Left renal cortex interstitium (tissue), 4 donors: ENCODE results near the gene SEMA5B. TPM values are rescaled to one million over a fixed set of nuclear protein-coding genes. Genes with fewer than 3 reads are reported as not detected.

Experiments
- DNase-seq, 4 donors: peaks; one replicate each; pipeline ENCODE4 v3.0.0-alpha.2; 2013; ENCODE audit warnings: low read depth in 4 of 4, low spot score in 2 of 4, missing footprints in 1 of 4
- polyA plus RNA-seq, 4 donors: library from polyadenylated mRNA; unstranded; fragments of 120-200 nt; gene quantifications; one replicate each; pipeline ENCODE4 v1.2.1, GENCODE V29; 2013; ENCODE audit not compliant: insufficient read length in 4 of 4

The SEMA5B gene
- polyA plus RNA-seq, 4 donors = 22.3 to 30.1 (median 25.6) TPM

DNA sequence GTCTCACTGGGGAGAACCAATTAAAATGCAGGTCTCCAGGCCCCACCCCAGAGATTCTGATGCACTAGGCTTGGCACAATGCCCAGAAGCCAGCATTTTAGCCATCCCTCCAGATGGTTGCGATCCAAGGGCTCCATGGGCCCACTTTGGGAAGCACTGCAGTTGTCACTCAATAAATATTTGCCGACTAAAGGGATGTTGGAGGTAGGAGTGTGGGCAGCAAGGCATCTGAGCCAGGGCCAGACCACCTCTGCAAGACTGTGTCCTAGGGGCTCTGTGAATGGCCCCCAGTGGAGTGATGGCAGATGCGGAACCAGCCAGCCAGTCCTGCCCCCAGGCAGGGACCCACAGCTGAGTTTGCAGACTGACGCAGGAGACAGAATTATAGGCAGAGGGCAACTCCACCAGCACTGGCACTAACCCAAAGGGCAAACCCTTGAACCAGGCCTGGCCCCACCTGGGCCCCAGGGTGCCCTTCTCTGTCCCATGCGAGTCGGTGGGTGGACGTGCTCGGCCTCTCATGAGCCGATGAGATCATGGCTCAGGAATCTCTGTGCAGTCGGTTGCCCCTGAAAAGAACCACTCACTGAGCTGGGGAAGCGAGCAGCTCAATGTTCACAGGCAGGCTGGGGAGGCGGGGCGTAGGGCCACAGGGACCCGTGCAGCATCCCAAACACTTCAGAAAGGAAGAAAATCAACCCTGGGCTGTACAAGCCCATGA, 49.7 kb downstream of the SEMA5B start:
- DNase-seq = no peak

DNA sequence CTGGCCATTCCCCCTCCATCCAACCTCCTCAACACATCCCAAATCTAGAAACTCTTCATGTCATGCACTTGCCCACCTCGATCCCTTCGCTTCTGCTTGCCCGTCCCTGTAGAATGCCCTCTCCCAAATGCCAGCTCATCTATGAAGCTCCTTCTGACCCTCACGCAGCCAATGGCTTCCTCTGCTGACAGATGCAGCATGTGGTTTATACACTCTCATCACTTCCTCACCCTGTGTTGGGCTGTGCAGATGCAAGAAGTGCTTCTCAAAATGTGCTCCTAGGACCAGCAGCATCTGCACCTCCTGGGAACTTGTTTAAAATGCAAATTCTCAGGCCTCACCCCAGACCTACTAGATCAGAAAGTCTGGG, 51.7 kb downstream of the SEMA5B start:
- no peak for DNase-seq

DNA sequence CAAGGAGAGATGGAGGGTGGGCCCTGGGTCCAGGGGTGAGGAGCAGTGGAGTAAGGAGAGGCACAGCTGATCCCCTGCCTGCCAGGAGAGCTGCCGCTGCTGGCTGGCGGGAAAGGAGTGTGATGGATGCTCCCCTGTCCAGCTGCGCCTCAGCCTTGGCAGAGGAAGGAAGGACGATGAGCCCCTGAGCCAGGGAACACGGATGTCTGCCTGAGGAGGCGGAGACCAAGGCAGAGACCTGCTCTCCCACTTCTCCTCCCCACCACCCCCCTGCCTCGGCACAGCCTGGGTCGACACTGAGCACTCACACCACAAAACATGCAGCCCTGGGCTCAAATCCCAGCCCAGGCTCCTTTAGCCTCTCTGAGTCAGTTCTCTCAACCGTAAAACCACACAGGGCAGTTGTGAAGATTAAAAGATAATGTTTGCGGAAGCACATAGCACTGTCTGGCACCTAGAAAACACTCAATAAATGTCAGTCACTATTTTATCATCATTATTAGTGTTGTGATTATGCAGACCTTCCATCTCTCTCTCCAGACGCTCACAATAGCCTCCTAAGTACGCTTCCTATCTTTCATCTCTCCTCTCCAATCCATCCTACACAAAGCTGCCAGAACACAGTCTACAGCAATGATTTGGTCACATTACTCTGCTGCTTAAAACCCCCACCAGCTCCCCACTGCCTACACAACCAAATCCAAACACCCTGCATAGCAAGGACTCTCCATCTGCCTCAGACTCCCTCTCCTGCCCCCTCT, 52.2 kb downstream of the SEMA5B start:
- no peak for DNase-seq

DNA sequence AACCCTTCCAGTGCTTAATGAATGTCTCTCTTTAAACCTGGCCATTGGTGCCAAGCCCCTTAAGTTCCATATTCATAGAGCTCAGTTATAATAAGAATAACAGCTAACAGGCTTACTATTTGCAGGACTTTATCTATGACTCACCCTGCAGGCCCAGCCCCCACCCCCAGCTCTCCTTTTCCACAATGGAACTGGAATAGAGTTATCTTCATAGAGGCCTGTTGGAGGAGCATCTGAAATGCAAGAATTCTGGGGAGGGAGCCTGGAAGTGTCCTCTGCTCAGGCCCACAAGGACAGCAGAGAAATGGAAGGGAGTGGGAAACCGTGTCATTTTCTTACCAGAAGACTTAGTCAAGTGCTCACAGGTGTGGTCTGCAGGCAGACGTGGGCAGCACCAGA, 52.8 kb downstream of the SEMA5B start:
- no peak for DNase-seq

DNA sequence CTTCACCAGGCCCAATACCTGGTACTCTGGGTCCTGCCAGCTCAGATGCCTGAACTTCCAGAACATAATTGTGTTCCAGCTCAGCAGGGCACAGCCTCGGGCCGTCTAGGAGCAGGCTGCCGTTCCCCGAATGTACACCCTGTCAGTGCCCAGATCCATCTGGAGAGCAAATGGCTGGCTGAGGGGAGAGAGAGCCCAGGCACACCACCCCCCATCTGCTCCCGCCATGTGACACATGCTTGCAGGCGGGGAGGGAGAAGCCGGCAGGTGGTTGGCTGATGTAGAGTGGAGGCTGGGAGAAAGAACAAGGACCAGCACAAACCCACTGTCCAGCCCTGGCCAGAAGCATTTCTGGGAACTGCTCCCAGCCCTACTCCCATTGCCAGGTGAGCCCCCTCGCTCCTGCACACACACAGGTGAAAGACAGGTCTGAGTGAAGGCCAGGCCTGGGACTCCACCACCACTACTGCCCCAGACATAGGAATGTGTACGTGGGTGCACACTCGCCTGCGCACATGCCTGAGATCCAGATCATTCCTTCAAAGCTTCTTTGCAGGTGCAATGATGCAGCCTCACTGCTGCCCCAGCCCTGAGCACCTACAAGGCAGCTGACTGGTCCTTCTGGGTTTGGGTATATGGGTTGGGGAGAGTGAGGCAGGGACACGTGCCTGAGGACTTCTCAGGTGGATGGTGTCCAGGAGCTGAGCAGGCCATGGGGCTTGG, 53.5 kb downstream of the SEMA5B start:
- no peak for DNase-seq

DNA sequence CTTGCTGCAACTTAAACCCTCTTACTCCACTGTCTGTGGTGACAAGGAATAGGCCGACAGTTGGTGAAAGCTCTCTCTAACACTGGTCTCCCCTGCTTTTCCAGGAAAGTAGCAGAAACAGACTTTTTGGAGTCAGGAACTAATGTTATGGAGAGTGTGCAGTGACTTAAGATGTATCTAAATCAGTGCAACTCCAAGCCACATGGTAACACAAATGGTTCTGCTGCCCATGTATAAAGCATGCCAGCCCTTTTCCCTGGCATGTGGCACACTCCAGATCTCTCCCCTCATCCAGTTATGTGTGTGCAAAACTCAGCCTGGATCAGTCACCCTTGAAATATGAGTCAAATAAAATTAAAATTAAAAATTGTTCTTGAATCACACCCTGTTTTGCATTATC, 55.4 kb downstream of the SEMA5B start:
- DNase-seq = no peak

DNA sequence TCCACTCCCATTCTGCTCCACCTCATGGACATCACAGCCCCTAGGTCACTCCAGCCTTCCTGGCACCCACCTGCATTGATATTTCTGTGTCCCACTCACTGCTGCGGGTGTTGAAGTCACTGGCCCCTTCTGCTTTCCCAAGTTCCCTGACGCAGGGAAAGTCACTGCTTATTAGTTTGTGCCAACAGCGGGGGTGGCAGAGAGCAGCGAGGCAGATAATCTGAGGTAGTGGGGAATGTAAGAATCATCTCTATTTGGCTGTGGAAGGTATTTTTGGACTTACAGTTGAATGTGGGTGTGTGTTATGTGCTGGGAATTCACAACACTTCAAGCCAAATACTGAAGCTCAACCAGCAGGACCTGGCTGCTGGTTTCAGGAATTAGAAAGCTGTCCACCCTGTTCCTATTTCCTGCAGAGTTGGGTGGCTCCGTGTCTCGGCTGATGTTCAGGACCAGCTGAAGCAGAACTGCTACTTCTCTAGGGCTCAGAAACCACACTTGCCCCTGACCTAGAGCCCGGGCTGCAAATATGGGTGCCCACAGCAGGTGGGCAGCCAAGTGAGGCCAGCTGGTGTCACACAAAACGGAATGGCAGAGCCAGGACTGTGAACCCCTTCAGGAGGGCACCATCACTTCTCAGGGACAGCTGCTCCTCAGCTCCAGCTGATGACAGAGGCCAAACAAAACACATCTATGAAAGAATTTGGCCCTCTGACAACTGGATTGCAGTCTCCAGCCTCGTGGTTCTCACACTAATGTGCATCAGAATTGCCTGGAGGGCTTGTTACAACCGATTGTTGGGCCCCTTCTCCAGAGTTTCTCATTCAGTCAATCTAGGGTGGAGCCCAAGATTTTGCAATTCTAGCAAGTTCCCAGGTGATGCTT, 57.7 kb downstream of the SEMA5B start:
- DNase-seq = no peak

DNA sequence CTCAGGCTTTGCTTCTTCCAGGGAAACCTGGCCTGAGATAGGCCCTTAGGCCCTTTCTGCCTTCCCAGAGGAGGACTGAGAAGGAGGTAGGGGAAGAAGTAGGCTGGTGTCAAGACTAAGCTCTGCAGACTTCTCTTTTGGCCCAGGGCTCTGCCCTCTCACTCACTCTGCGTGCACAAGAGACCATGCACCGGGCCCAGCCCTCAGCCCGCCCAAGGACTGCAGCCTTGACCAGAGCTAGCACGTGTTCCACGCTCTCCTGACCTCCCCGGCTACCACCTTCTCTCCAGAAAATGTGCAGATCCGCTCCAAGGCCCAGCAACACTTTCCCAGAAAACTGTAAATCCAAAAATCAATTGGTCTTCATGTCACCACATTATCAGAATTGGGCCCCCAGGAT, 59.8 kb downstream of the SEMA5B start:
- DNase-seq = no peak

DNA sequence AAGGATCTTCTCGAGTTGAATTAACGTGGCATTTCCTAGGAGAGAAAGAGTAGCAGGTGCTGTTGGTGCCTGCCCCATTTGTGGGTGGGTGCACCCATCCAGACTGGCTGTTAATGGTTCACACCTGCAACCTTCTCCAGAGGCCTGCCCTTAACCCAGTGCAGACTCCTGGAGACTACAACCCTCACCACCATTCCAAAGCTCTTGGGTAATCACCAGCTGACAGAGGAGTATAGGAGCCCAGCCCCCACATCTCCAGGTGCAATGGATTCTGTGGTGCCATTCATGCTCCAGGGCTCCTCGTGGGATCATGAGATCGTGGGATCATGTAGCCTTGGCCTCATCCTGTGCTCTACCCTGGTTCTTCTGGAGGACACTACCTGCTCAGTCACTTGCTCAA, 60.2 kb downstream of the SEMA5B start:
- DNase-seq = no peak

DNA sequence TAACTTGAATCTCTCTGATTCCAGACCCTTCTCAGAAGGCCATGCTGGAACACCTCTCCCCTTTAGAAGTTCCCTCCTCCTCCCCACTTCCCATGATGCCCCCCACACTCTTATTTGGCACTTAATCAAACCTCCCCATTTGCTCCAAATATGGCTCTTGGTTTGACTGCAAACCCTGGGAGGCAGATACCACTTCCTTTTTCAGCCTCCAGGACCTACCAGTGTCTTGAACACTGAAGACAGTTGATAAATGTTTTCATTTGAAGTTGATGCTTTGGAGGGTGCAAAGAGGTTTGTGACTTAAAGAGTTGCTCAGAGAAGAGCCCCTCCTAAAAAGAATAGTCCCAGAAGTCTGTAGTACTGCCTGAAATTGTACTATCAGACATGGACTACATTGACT, 61.5 kb downstream of the SEMA5B start:
- DNase-seq = no peak

DNA sequence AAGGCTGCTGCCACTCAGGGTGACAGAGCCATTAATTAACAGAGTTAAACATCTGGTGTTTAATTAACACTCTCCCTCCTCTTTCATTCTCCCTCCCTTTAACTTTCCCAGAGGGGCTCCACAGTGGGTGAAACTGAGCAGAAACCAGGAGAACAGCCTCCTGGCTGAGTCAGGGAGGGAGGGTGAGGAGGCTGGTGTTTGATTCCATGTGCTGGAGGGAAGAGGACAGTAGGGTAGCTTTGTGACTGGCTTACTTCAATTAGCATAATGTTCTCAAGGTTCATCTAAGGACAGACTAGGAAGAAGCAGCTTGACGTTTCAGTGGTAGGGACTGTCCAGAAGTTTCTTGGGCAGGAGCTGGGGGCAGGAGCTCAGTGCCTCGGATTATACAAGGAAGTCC, 62.8 kb downstream of the SEMA5B start:
- no peak for DNase-seq

DNA sequence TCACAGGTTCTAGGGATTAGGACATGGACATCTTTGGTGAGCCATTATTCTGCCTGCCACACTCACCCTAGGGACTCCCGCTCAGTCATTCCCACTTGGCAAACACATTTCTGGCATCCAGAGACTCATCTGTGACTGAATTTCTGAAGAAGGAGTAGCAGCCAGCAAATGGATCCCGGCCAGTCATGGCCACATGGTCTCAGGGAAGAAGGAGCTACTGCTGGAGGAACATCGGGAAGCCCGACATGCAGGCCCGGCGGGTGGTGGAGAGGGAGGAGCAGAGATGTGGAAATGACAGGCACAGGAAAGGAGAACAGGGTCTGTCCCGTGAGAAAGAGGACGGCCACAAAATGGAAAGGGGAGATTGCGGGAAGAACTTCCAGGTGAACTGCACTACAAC, 65.4 kb downstream of the SEMA5B start:
- no peak for DNase-seq

DNA sequence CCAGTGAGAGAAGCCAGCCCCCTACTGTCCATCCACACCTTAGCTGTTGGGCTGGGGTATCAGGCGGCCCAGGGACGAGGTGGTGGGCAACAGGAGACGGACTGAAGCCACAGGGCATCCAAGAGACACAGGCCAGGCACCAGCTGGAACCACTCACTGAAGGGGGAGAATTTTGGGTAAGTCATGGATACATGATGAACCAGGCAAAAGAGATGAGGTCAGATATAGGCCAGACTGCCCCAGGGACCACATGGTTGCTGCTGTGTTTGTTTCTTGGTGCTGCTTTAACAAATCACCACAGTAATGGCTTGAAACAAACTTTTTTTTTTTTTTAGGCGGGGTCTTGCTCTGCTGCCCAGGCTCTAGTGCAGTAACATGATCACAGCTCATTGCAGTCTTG, 66.4 kb downstream of the SEMA5B start:
- no peak for DNase-seq

DNA sequence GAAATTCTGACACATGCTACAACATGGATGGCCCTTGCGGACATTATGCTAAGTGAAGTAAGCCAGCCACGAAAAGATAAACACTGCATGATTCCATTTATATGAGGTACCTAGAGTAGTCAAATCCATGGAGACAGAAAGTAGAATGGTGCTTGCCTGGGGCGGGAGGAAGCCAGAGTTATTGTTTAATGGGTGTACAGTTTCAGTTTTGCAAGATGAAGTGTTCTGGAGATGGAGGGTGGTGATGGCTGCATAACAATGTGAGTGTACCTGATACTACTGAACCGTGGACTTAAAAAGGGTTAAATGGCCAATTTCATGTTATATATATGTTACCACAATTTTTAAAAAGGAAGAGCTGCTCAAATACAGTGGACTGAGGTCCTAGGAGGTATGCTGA, 66.9 kb downstream of the SEMA5B start:
- DNase-seq = no peak

DNA sequence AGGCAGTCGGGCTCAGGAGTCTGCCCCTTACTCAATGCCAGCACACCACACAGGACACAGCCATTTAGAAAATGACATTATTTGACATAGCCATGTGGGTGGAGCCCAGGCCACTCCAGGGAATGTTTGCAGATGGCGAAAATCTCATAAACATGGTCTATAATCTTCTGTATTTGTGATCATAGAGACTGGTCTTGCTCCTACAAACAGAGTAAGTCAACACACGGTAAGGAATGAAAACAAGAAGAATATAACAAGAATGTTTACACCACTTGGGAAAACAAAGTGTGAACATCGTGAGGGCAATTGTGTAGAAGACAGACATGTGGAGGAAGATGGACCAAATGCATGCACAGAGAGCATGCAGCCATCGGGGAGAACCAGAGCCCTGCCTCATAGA, 68.2 kb downstream of the SEMA5B start:
- no peak for DNase-seq

DNA sequence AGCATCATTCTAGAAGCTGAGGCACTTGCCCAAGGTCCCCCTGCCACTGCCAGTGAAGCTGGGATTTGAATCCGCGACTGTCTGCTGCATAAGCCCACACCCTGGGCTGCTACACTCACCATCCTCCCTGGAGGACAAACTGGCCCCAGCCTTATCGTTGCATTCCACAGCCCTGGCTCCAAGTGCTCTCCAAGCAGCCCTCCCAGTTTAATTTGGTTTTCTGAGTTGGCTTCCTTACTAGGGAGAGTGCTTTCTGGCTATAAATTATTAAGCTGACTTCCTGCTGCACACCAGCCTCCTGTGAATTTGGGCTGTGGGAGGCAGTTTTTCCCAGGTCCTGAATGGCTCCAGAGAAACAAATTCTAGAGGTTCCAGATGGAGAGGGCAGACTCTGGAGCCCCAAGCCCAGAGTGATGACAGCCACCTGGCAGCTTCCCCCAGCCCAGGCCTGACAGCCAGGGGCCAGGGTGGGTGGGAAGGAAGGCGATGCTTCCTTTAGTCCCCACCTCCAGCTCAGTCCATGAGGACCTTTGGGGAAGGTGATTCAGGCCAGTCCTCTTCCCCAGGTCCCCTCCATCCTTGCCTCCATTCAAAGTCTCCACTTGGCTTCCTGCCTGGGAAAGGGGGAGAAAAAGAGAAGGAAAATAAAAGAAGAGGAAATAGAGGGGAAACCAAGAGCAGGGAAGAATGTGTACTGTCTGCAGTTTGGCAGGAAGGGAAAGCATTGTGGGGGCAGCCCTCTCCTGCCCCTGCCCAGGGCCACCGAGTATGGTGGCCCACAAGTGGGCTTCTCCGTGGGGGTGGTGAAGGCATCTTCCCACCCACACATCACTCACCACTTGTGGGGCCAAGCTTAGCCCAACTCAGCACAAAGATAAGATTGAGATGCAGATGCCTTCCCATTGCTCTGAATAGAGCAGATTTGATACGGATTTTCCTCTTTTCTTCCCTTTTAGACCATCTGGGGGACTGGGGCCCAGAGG, 69.6 kb downstream of the SEMA5B start:
- DNase-seq = no peak

DNA sequence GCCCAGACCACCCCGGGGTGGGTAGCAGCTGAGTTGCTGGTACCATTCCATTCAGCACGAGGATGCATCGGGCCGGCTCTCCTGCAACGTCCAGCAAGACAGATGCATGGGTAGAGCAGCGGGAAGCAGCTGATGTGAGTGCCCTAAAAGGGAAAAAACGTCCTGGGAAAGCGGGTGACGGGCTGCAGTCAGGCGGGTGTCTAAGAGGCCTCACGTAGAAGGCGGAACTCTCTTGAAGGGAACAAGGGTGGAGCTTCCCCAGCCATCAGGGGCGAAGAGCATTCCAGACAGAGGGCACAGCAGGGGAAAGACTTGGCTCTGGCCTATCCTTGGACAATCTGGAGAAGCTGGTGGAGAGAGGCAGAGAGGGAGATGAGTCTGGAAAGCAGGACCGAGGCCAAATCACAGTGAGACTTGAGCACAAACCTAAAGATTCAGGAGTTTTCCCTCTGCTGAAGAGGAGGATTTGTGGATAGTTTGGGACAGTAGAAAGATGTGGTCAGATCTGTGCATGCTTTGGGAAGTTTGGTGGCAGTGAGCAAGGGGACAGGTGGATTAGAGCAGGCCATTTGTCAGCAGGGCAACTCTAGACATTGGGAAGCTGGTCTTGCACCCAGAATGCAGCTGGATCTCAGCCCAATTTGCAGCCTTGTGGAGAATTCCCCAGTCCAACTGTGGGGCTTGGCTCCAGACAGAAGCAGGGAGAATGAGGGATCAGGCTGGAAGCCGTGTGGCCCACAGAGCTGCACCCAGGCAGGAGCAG, 70.7 kb downstream of the SEMA5B start:
- no peak for DNase-seq

DNA sequence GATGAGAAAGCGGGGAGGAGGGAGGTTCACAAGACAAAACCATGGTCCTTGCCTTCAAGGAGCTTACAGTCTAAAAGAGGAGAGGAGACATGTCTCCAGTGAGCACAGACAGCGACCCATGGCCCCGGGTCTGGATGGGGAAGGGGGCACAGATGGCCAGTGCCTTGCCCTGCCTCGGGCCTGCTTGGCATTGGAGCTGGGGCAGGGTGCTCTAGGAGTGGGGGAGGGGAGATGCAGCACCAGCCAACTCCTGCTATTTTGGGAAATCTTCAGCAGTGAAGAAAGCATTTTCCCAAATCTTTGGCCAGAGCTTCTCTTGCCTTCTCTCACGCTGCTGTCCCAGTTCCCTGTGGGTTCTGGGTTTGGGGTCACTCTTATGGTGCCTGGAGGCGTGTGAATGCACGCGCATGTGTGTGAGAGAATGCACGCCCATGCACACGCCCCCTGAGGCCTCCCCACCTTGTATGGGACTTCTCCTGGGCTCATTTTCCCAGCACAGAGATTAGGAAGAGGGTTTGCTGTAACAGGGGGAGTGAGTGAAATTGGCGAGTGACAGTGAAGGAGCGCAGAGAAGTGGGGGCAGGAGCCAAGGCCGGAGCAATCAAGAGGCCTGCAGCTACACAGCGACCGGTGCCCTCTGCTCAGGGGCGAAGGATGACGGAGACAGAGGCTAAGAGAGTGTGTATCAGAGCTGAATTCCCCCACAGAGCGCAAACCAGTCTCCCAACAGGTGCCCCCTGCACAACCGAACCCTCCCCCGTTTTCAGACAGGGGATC, 71.5 kb downstream of the SEMA5B start:
- no peak for DNase-seq
